HG02642 (cell line): ENCODE results near the gene RPP40.
"Not testable (repeated sequence)": the region's sequence is repeated elsewhere in the genome, so short reads cannot be mapped to it uniquely, and the experiment has no call there.

ENCODE experiments used
- ATAC-seq: cut with Tn5 transposase; IDR thresholded peaks from one replicate; pipeline ENCODE4 v1.9.1; 2021; ENCODE audit warnings: mild to moderate bottlenecking; ENCODE audit not compliant: unreplicated experiment, poor library complexity

RPP40 gene

GRCh38 chr6:5003604-5004372, at the start of gene RPP40:
RPP40 (minus strand) TSS chr6:5004037; CDS start chr6:5004002, 35 bp downstream.
- ATAC-seq = peak; percentile 96

- no peak for ATAC-seq
Observed at GRCh38 chr6:5053038-5053437, 49.2 kb upstream of the RPP40 start.

DNA sequence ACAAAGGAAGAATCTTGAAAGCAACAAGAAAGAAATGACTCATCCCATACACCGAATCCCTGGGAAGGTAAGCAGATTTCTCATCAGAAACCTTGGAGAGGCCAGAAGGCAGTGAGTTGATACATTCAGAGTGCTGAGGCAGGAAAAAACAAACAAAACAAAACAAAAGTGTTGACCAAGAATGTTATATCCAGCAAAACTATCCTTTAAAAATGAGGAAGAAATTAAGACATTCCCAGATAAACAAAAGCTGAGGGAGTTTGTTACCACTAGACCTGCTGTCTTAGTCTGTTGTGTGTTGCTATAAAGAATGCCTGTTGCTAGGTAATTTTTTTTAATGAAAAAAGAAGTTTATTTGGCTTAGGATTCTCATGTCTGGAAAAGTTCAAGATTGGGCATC, 47.6 kb upstream of the RPP40 start:
- ATAC-seq = no peak

DNA sequence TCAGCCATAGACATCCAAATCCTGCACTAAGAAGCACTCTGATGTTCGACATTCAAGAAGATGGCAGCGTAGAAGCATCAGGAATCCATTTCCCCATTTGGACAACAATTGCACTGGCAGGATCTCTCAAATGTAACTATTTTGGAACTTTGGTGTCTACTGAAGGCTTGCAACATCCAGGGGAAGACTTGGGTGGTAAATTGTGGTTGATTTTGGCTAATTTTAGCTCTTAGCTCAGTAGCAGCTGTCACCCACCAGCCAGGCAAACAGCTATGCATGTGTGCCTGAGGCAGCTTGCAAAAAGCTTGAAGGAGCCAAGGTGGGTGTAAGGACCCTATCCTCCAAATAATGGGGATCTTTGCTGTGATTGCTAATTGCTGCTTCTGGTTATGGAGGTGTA, 46.2 kb upstream of the RPP40 start:
- no peak for ATAC-seq

- ATAC-seq = no peak
Observed at GRCh38 chr6:5046430-5046829, 42.6 kb upstream of the RPP40 start.

DNA sequence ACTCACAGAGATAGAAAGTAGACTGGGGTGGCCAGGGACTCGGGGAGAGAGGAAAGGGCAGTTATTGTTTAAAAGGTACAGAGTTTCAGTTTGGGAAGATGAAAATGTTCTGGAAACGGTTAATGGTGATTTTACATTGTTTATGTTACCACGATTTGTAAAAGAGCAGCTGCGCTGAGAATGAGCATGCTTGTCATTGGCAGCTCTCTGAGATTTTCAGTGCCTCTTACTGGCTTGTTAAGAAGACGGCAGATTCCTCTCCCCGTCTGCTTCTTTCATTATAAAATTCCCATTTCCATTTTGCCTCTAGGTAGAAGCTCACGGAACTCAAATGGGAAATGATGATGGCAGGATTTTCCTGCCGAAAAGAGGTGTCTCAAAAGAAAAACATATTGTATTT, 41.6 kb upstream of the RPP40 start:
- no peak for ATAC-seq

- no peak for ATAC-seq
Observed at GRCh38 chr6:5044866-5045265, 41.0 kb upstream of the RPP40 start.

GRCh38 chr6:5042436-5042835, 38.6 kb upstream of the RPP40 start:
- ATAC-seq = no peak

DNA sequence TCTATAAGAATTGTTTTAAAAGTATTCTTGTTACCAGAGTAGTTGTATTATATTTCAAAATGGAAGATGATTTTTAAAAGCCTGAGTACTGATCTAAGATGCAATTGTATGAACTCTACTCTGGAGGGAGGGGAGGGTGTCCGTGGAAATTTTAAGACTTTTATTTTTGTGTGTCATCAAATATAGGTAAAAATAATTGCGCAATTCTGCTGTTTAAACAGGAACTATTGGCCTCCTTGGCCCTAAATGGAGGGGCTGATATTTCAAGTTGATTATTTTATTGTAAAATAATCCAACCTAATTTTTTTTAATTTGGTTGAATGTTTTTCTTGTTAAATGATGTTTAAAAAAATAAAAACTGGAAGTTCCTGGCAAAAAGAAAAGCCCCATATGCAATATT, 38.1 kb upstream of the RPP40 start:
- no peak for ATAC-seq

DNA sequence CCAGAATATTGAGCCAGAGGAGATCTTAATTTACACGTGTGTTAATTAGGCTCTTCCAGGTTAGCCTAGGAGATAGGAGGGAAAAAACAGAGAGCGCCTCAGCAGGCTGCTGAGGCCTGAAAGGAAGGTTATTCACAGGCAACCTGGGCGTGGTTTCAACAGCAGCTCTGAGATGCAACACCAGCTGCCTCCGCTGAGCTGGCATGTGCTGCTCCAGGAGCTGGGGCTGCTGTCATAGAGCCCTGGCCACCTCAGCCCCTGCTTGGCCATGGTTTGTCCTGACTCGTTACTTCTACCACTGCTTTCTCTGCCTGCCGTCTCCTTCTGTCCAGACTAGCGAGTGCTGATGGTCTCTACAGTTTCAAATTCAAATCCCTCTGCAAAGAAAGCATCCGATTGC, 32.4 kb upstream of the RPP40 start:
- ATAC-seq = no peak

GRCh38 chr6:5034736-5035135, 30.9 kb upstream of the RPP40 start:
- ATAC-seq = no peak

- no peak for ATAC-seq
Observed at GRCh38 chr6:5034328-5034727, 30.5 kb upstream of the RPP40 start.

DNA sequence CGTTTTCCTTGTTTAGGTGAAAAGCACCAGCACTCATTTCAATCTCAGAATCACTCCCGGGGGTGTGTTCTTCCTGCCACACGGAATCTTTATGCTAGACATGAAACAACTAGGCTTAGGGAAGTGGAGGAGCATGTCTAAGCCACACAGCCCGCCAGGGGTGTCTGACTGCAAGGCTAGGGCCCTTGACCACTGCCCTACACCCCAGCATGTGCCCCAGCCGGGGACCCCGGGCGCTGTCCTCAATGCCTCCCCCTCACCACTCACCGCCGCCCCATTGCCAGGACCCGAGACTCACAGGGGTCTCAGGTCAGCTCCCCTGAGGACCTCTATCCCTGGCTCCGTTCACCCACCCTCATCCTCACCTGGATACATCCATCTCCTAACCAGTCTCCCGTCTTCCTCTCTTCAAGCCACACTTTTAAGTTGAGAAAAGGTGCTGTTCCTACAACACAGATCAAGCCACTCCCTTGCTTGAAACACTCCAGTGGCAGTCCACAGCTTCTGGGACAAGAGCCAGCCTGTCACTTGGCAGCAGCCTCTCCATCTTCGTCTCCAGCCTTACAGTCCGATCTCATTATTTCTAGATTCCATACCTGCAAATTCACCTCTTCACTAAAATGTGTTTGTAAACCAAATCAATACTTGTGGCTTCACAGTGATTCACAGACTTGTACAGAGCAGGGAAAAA, 29.5 kb upstream of the RPP40 start:
- not testable (repeated sequence) for ATAC-seq

DNA sequence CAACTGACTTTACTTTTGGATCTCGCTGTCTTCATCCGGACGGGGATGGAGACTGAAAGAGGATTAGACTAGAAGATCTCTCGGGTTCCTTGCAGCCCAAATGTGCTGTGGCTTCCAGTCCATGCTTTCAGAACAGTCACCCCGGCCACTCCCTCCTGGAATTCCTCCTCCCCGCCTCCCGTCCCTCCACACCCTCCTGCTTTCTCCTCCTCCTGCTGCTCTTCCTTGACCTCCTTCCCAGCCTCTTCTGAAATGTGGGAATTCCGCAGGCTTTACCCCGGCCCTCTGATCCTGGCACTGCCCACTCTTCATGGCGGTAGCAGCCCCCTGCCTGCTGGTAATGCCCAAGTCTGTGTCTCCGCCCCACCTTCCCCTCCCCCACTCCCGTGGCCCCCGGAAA, 28.9 kb upstream of the RPP40 start:
- not testable (repeated sequence) for ATAC-seq

- ATAC-seq = no peak
Observed at GRCh38 chr6:5031150-5031549, 27.3 kb upstream of the RPP40 start.

GRCh38 chr6:5030596-5031136, 26.8 kb upstream of the RPP40 start:
- ATAC-seq = peak; percentile 90

- ATAC-seq = no peak
Observed at GRCh38 chr6:5029609-5030008, 25.8 kb upstream of the RPP40 start.

GRCh38 chr6:5028921-5029320, 25.1 kb upstream of the RPP40 start:
- no peak for ATAC-seq

DNA sequence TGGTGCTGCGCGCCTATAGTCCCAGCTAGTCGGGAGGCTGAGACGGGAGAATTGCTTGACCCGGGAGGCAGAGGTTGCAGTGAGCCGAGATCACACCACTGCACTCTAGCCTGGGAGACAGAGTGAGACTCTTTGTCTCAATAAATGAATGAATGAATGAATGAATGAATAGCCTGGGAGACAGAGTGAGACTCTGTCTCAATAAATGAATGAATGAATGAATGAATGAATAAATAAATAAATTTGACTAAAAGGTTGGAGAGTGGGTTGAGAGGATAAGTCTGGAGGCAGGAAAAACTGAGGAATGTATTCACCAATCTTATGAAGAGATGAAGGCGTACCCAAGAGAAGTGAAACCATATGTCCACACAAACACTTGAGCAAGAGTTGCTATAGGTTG, 24.5 kb upstream of the RPP40 start:
- ATAC-seq = no peak

- ATAC-seq = no peak
Observed at GRCh38 chr6:5025911-5026819, 22.3 kb upstream of the RPP40 start.

DNA sequence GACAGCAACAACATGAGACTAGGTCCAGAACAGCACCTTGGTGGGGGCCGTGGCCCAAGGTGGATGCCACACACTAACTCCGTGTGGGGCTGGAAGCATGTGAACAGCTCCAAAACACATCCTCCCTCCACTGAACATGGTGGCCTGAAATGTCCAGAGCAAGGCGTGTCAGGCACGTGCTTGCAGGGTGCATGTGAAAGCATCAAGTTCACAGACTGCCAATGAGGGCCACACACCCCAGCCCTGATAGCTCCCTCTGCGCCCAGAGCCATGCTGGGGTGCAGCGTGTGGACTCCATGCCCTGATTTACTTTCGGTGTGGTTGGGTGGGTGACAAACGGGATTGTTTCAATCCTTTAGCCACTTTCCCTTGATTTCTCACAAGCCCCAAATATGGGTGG, 20.1 kb upstream of the RPP40 start:
- no peak for ATAC-seq
